ENCODE data around the gene MESD.

DNA sequence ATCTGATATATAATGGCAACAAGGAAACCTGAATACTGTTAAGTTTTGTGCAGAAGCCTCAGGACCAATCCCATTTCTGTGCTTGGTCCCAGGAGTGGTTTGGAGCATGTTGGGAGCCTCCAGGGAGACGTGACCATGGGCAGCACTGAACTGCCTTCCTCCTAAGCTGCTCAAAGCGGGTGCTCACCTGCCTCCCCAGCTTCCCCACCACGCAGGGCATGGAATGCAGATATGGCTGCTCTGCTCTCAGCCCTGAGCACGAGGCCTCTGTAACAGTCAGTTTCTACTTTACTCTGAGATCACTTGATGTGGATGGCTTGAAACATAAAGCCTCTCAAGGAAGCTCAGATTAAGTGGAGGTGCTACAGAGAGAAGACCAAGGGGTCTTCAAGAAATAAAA is 49.3 kb downstream of the MESD start:
- TF ChIP-seq, protein P1, sequence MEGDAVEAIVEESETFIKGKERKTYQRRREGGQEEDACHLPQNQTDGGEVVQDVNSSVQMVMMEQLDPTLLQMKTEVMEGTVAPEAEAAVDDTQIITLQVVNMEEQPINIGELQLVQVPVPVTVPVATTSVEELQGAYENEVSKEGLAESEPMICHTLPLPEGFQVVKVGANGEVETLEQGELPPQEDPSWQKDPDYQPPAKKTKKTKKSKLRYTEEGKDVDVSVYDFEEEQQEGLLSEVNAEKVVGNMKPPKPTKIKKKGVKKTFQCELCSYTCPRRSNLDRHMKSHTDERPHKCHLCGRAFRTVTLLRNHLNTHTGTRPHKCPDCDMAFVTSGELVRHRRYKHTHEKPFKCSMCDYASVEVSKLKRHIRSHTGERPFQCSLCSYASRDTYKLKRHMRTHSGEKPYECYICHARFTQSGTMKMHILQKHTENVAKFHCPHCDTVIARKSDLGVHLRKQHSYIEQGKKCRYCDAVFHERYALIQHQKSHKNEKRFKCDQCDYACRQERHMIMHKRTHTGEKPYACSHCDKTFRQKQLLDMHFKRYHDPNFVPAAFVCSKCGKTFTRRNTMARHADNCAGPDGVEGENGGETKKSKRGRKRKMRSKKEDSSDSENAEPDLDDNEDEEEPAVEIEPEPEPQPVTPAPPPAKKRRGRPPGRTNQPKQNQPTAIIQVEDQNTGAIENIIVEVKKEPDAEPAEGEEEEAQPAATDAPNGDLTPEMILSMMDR (IDR thresholded peaks at IDR 0.05; ENCODE audit: low read depth, low read length), result no peak
- no peak for TF ChIP-seq EZH2phosphoT487 (IDR thresholded peaks at IDR 0.05; ENCODE audit: low read depth)
